NCI-H1930 (cell line): ENCODE measurements around the gene RPL39.
"Not testable (repeated sequence)": the region's sequence is repeated elsewhere in the genome, so short reads cannot be mapped to it uniquely, and the experiment has no call there.

ENCODE experiments used
- DNase-seq, 2 experiments: peaks; one replicate each; lab custom pipeline; 2025; lab: John Stamatoyannopoulos, UW

RPL39 gene

GRCh38 chrX:119763181-119763580 is 28.2 kb downstream of the RPL39 start:
- no peak for DNase-seq

GRCh38 chrX:119762718-119763117 is 28.7 kb downstream of the RPL39 start:
- no peak for DNase-seq

- DNase-seq, result no peak
These were observed 31.2 kb downstream of the RPL39 start for GRCh38 chrX:119760026-119760877.

GRCh38 chrX:119759248-119759766 is 32.1 kb downstream of the RPL39 start:
- DNase-seq, result no peak

GRCh38 chrX:119758731-119759247 is 32.6 kb downstream of the RPL39 start:
- no peak for DNase-seq

GRCh38 chrX:119757979-119758730 is 33.3 kb downstream of the RPL39 start, which contains the start of gene SOWAHD:
TSS of gene SOWAHD (plus strand) at chrX:119758588. CDS start at chrX:119758668, 80 bp downstream.
- DNase-seq, result peak in 1 of 2 experiments; percentile 48

- DNase-seq, result no peak
These were observed 33.8 kb downstream of the RPL39 start for GRCh38 chrX:119757646-119757978.

GRCh38 chrX:119756926-119757635 is 34.3 kb downstream of the RPL39 start:
- DNase-seq, result no peak

GRCh38 chrX:119755981-119756533 is 35.4 kb downstream of the RPL39 start:
- no peak for DNase-seq

- DNase-seq, result peak in 1 of 2 experiments; percentile 32
These were observed 37.7 kb downstream of the RPL39 start for GRCh38 chrX:119753639-119754257.

GRCh38 chrX:119753001-119753400 is 38.4 kb downstream of the RPL39 start:
- DNase-seq, result no peak

GRCh38 chrX:119750751-119751150 is 40.7 kb downstream of the RPL39 start:
- not testable (repeated sequence) for DNase-seq

- not testable (repeated sequence) for DNase-seq
These were observed 41.3 kb downstream of the RPL39 start for GRCh38 chrX:119750131-119750530.

GRCh38 chrX:119745283-119745848 is 46.1 kb downstream of the RPL39 start:
- DNase-seq, result no peak

GRCh38 chrX:119738742-119739141 is 52.7 kb downstream of the RPL39 start:
- DNase-seq, result no peak
